ENCODE data around the gene CLN6.
"Not testable (repeated sequence)": the region's sequence is repeated elsewhere in the genome, so short reads cannot be mapped to it uniquely, and the experiment has no call there.

Gene CLN6

DNA sequence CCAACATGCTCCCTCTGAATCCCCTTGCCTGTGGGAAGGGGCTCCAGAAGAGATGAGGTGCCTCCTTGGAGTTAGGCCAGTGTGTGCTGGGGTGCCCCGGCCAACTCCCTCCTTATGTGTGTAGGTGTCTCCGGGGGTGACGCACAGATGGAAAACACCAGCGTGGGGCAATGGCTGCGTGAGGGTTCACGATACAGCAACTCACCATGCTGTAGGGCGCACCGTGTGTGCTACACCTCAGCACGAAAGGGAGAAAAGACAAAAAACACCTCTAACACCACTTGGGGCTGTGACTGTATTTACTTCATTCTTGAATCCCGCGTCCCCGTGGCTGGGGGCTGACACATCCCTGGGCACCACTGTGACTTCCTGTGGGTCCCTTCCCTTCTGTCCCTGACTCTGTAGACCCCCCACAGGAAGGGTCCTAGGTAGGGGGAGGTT, 22.8 kb downstream of the CLN6 start:
- no peak for DNase-seq (ENCODE audit: low read depth)

DNA sequence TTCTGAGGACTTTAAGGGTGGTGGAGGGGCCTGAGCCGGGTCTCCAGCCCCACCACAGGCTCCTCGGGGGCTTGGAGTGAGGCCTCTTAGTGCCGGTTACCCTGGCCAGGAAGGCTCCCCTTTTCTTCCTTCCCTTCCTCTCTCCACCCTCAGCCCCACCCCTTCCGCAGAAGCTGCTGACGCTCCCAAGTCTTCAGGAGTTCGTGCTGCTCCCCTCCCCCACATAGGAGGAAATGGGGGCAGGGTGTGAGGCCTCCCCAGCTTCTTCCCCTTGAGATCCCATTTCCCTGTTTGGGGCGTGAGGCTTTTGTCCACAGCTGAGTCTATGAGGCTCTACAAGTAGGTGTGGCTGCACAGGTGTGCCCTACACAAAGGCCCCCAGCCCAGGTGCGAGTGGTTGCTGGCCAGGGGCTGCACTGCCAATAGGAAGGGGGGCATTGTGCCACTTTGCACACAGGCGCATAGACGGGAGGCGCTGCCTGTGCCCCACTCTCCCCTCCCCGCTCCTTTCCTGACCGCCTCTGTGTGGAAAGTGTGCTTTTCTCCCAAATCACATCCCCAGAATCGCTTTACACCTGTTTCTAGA, 23.5 kb downstream of the CLN6 start:
- DNase-seq (ENCODE audit: low read depth), result no peak

- DNase-seq (ENCODE audit: low read depth), result no peak
These were observed 24.0 kb downstream of the CLN6 start for GRCh38 chr15:68205558-68205944.

- DNase-seq (ENCODE audit: low read depth), result no peak
These were observed 24.6 kb downstream of the CLN6 start, which contains the start of gene CALML4 for GRCh38 chr15:68204776-68205557. Gene CALML4 (minus strand): TSS chr15:68205332. CDS start chr15:68205247, 85 bp downstream.

DNA sequence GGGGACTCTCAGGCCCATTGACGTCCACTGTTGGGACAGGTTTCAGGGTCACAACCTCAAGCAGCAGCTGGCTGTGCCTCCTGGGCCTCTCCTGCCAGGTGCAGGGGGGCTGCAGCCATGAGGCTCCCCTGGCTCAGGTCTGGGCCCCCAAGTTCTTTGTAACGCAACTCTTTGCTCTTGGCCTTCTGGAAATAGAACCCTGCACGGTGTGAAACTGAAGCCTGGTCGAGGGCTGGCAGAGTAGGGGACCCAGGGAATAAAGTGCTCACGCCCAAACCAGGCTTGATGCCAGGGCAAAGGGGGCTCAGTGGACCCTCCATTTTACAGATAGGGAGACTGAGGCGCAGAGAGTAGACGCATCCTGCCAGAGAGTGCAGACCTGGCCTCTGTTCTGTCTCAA, 25.2 kb downstream of the CLN6 start:
- DNase-seq (ENCODE audit: low read depth), result no peak

DNA sequence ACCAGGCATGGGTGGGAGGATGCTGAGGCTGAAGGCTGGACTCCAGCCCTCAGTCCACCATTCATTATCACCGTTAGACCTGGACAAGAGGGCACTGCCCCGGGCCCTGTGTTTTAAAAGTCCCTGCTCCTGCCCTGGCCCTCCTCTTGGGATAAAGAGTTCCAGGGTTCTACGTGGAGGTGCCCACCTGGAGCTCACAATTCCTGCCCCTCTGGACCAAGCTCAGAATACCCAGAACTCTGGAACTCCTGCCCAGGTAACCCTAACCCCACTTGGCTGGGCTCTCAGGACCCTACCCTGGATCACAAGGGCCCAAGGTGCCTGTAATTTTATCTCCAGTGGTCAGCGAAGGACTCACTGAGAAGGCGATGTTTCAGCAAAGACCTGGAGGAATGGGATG, 25.6 kb downstream of the CLN6 start:
- no peak for DNase-seq (ENCODE audit: low read depth)

GRCh38 chr15:68203486-68203885, 26.0 kb downstream of the CLN6 start:
- DNase-seq (ENCODE audit: low read depth), result no peak

DNA sequence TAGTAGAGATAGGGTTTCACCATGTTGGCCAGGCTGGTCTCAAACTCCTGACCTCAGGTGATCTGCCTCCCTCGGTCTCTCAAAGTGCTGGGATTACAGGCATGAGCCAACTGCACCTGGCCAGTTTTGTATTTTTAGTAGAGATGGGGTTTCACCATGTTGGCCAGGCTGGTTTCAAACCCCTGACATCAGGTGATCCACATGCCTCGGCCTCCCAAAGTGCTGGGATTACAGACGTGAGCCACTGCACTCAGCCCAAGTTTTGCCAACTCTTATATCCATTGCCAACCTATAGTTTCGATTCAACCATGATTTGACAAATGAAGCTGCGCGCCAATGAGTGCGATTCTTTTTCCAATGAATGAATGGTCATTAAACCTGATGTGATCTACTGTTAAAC, 26.5 kb downstream of the CLN6 start:
- DNase-seq (ENCODE audit: low read depth), result not testable (repeated sequence)

- DNase-seq (ENCODE audit: low read depth), result no peak
These were observed 27.7 kb downstream of the CLN6 start for GRCh38 chr15:68201879-68202261.

DNA sequence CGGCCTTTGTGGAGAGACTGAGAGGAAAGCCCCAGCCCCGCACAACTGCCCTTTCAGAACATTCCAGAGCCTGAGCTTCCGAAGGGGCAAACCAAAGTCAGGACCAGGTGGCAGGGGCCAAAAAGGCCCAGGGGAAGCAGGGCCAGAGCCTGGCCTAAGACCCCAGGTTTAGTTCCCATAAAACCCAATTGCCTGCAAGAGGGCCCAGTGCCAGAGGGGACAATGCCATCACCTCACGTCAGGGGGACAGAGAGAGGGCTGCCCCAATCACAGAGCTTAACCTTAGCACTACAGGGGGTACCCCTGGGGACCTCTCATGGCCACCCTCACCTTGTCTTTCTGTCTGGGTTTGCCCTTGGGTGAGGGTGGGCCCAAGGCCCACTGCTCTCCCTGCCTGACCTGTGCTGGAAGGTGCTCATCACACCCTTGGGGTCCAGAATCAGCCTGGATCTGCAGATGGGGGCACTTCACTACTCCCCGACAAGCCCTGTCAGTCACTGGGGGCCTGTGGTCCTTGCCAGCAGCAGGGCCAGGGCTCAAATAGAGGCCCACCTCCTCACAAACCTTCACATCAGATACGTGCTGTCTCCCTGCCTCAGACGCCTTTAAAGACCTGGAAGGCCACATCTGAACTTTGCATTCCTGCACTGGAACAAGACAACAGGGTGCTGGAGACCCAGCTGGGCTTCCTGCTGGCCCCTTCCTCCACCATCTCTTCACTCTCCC, 28.2 kb downstream of the CLN6 start:
- DNase-seq (ENCODE audit: low read depth), result no peak

GRCh38 chr15:68200016-68200861, 29.3 kb downstream of the CLN6 start:
- no peak for DNase-seq (ENCODE audit: low read depth)

DNA sequence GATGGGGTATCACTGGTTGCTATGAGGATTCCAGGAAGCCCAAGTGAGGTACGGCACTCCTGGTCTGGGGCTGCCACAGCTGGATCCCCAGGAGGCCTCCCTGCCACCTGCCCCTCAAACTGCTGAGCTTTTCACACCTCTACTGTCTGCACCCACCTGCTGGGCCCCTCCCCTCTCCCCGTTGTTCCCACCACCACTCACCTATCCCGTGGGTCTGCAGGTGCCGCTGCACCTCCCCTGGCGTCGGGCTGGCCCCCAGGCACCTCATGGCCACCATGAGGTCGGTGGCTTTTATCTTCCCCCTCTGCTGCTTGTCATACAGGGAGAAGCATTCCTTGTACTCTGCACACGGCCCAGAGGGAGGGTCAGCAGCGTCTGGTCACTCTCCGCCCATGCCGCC, 30.2 kb downstream of the CLN6 start:
- no peak for DNase-seq (ENCODE audit: low read depth)

- no peak for DNase-seq (ENCODE audit: low read depth)
These were observed 31.7 kb downstream of the CLN6 start for GRCh38 chr15:68197661-68198437.

- no peak for DNase-seq (ENCODE audit: low read depth)
These were observed 32.4 kb downstream of the CLN6 start for GRCh38 chr15:68197170-68197492.

- no peak for DNase-seq (ENCODE audit: low read depth)
These were observed 32.9 kb downstream of the CLN6 start for GRCh38 chr15:68196445-68197169.

GRCh38 chr15:68195336-68196112, 34.0 kb downstream of the CLN6 start:
- no peak for DNase-seq (ENCODE audit: low read depth)

DNA sequence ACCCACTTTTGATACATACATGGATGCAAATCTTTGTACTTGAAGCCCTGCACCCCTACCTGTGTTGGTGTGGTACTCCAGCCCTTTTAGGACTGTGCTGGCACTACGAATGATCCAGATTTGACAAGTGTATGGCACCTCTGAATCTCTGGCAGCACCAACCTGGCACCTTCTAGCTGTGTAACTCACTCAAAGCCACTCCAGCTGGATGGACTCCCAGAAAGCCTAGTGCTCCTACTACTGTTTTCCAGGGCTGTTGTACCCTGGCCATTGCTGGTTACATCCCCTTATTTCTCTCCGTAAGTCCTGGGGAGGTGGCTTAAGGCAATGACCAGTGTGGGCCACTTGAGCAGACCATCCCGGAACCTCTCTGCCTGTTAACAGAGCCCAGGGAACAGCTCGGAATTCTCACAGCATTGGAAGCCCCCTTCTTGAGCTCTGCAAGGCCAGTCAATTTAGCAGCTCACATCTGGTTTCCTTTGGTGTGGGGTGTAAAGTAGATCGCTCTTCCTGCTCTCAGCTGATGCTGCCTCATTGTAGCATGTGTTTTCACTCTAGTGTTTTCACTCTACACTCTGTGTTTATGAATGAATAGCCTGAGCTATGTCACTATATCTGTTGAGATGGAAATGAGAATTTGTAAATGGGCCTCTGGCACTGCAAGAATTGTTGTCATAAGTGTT, 36.6 kb downstream of the CLN6 start:
- no peak for DNase-seq (ENCODE audit: low read depth)

DNA sequence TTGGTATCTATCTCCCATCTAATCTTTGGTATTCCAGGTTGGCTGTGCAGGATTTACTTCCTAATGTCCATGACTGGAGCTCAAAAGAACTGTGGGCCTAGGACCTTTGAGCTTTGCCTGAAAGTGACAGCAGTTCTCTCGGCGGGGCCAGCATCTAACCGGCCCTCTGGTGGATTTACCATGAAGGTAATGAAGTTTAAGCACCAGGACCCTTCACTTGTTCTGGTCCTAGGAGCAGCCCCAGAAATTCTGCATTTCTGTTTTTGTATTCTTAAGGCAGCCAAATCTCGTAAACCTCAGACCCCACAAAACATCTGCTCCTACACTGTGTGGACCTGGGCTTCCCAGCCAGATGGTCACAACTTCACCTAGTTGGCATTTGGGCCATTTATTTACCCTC, 37.4 kb downstream of the CLN6 start:
- no peak for DNase-seq (ENCODE audit: low read depth)

- DNase-seq (ENCODE audit: low read depth), result no peak
These were observed 38.0 kb downstream of the CLN6 start for GRCh38 chr15:68191555-68191954.

Measured in stimulated activated CD8-positive, alpha-beta memory T cell treated with anti-CD3 and anti-CD28 coated beads, Interleukin-12 subunit alpha, Interleukin-12 subunit beta, amount 100 ng/mL, for 4 hours (primary cell).